HG03575 (cell line): ENCODE data around the gene CRADD.

Experiments
- ATAC-seq: cut with Tn5 transposase; IDR thresholded peaks from one replicate; pipeline ENCODE4 v1.9.1; 2021; ENCODE audit not compliant: unreplicated experiment, insufficient number of reproducible peaks, low FRiP score; ENCODE audit errors: extremely low read depth

CRADD gene

GRCh38 chr12:93723568-93723930, 46.4 kb downstream of the CRADD start:
- ATAC-seq, result no peak

GRCh38 chr12:93725531-93725930, 48.4 kb downstream of the CRADD start:
- no peak for ATAC-seq

- no peak for ATAC-seq
Observed at GRCh38 chr12:93727195-93727811, 50.1 kb downstream of the CRADD start.

GRCh38 chr12:93727911-93728310, 50.7 kb downstream of the CRADD start:
- ATAC-seq, result no peak

GRCh38 chr12:93729934-93730333, 52.8 kb downstream of the CRADD start:
- ATAC-seq, result no peak

- ATAC-seq, result no peak
Observed at GRCh38 chr12:93733358-93733757, 56.2 kb downstream of the CRADD start.

GRCh38 chr12:93733928-93734327, 56.8 kb downstream of the CRADD start:
- ATAC-seq, result no peak

- no peak for ATAC-seq
Observed at GRCh38 chr12:93734784-93735183, 57.6 kb downstream of the CRADD start.

GRCh38 chr12:93736640-93737178, 59.5 kb downstream of the CRADD start:
- no peak for ATAC-seq

GRCh38 chr12:93737457-93738198, 60.5 kb downstream of the CRADD start:
- ATAC-seq, result no peak

- ATAC-seq, result no peak
Observed at GRCh38 chr12:93738199-93739058, 61.3 kb downstream of the CRADD start.

GRCh38 chr12:93740751-93741150, 63.6 kb downstream of the CRADD start:
- no peak for ATAC-seq

GRCh38 chr12:93741659-93742109, 64.5 kb downstream of the CRADD start:
- no peak for ATAC-seq

- ATAC-seq, result no peak
Observed at GRCh38 chr12:93742110-93742934, 65.1 kb downstream of the CRADD start.

GRCh38 chr12:93743229-93743998, 66.2 kb downstream of the CRADD start:
- no peak for ATAC-seq

- no peak for ATAC-seq
Observed at GRCh38 chr12:93743999-93744689, 67.0 kb downstream of the CRADD start.

- no peak for ATAC-seq
Observed at GRCh38 chr12:93745286-93745685, 68.1 kb downstream of the CRADD start.
